ENCODE measurements around the gene RCE1. TPM values are rescaled to one million over a fixed set of nuclear protein-coding genes. Genes with fewer than 3 reads are reported as not detected.

RCE1 gene
- total RNA-seq, 1 experiment from 2014 or later, result 25.6 TPM

GRCh38 chr11:66854231-66854661, 11.0 kb downstream of the RCE1 start:
- no peak for DNase-seq (ENCODE audit: low read depth)
- in situ Hi-C loops (cut with HindIII; ENCODE audit: low pct_unique_long_range_greater_than_20kb, low sequenced_read_pairs), result no loop called here

- DNase-seq (ENCODE audit: low read depth), result no peak
- in situ Hi-C loops (cut with HindIII; ENCODE audit: low pct_unique_long_range_greater_than_20kb, low sequenced_read_pairs), result no loop called here
These were observed 11.5 kb downstream of the RCE1 start for GRCh38 chr11:66854729-66855211.

GRCh38 chr11:66855574-66856495, 12.6 kb downstream of the RCE1 start:
- in situ Hi-C loops (cut with HindIII; ENCODE audit: low pct_unique_long_range_greater_than_20kb, low sequenced_read_pairs), result no loop called here
- DNase-seq (ENCODE audit: low read depth), result no peak

GRCh38 chr11:66856496-66857233, 13.4 kb downstream of the RCE1 start, which contains the start of gene LRFN4:
LRFN4 (plus strand) TSS chr11:66857064; CDS start chr11:66857745, 681 bp downstream.
- no peak for DNase-seq (ENCODE audit: low read depth)
- in situ Hi-C loops (cut with HindIII; ENCODE audit: low pct_unique_long_range_greater_than_20kb, low sequenced_read_pairs), result no loop called here

GRCh38 chr11:66857234-66857926, 14.1 kb downstream of the RCE1 start:
- in situ Hi-C loops (cut with HindIII; ENCODE audit: low pct_unique_long_range_greater_than_20kb, low sequenced_read_pairs), result no loop called here
- DNase-seq (ENCODE audit: low read depth), result no peak

- DNase-seq (ENCODE audit: low read depth), result no peak
- in situ Hi-C loops (cut with HindIII; ENCODE audit: low pct_unique_long_range_greater_than_20kb, low sequenced_read_pairs), result no loop called here
These were observed 14.6 kb downstream of the RCE1 start for GRCh38 chr11:66857927-66858185.

- in situ Hi-C loops (cut with HindIII; ENCODE audit: low pct_unique_long_range_greater_than_20kb, low sequenced_read_pairs), result no loop called here
These were observed 15.1 kb downstream of the RCE1 start for GRCh38 chr11:66858186-66858938.

GRCh38 chr11:66858939-66859685, 15.9 kb downstream of the RCE1 start:
- no peak for DNase-seq (ENCODE audit: low read depth)
- in situ Hi-C loops (cut with HindIII; ENCODE audit: low pct_unique_long_range_greater_than_20kb, low sequenced_read_pairs), result no loop called here

More at GRCh38 chr11:66858186-66858938, 15.1 kb downstream of the RCE1 start:
- DNase-seq (ENCODE audit: low read depth), result no peak

- in situ Hi-C loops (cut with HindIII; ENCODE audit: low pct_unique_long_range_greater_than_20kb, low sequenced_read_pairs), result no loop called here
- no peak for DNase-seq (ENCODE audit: low read depth)
These were observed 16.6 kb downstream of the RCE1 start for GRCh38 chr11:66859686-66860448.

- no peak for DNase-seq (ENCODE audit: low read depth)
- in situ Hi-C loops (cut with HindIII; ENCODE audit: low pct_unique_long_range_greater_than_20kb, low sequenced_read_pairs), result no loop called here
These were observed 17.2 kb downstream of the RCE1 start for GRCh38 chr11:66860449-66860831.

- in situ Hi-C loops (cut with HindIII; ENCODE audit: low pct_unique_long_range_greater_than_20kb, low sequenced_read_pairs), result no loop called here
- no peak for DNase-seq (ENCODE audit: low read depth)
These were observed 18.0 kb downstream of the RCE1 start for GRCh38 chr11:66861038-66861773.

- no peak for DNase-seq (ENCODE audit: low read depth)
- in situ Hi-C loops (cut with HindIII; ENCODE audit: low pct_unique_long_range_greater_than_20kb, low sequenced_read_pairs), result no loop called here
These were observed 18.7 kb downstream of the RCE1 start for GRCh38 chr11:66861774-66862558.

- DNase-seq (ENCODE audit: low read depth), result no peak
- in situ Hi-C loops (cut with HindIII; ENCODE audit: low pct_unique_long_range_greater_than_20kb, low sequenced_read_pairs), result no loop called here
These were observed 19.4 kb downstream of the RCE1 start for GRCh38 chr11:66862559-66863037.

GRCh38 chr11:66863428-66864125, 20.3 kb downstream of the RCE1 start:
- DNase-seq (ENCODE audit: low read depth), result no peak
- in situ Hi-C loops (cut with HindIII; ENCODE audit: low pct_unique_long_range_greater_than_20kb, low sequenced_read_pairs), result no loop called here
